WTC11 (cell line): ENCODE measurements around the gene FITM1.

ENCODE experiments used
- CBFB ChIP-seq: sonication (generic); formaldehyde crosslinking; IDR thresholded peaks from 2 replicates; pipeline ENCODE4 v1.8.1; 2022; ENCODE audit warnings: mild to moderate bottlenecking, low read depth, missing genetic modification reagents
- NFYB ChIP-seq: sonication (generic); formaldehyde crosslinking; conservative IDR thresholded peaks from 2 replicates; pipeline ENCODE4 v1.8.0; 2022; ENCODE audit warnings: low read depth, missing genetic modification reagents
- SMAD3 ChIP-seq: sonication (generic); formaldehyde crosslinking; IDR thresholded peaks from 2 replicates; pipeline ENCODE4 v1.8.0; 2022; ENCODE audit warnings: missing genetic modification reagents, mild to moderate bottlenecking, borderline replicate concordance
- SP1 ChIP-seq: sonication (generic); formaldehyde crosslinking; conservative IDR thresholded peaks from 2 replicates; pipeline ENCODE4 v1.8.1; 2022; ENCODE audit warnings: missing genetic modification reagents
- TCF7 ChIP-seq: sonication (generic); formaldehyde crosslinking; IDR thresholded peaks from 2 replicates; pipeline ENCODE4 v1.8.0; 2022; ENCODE audit warnings: mild to moderate bottlenecking, low read depth, missing genetic modification reagents, moderate library complexity
- ZNF416 ChIP-seq: fragments of 250-450 bp; sonication (Bioruptor Pico); IDR thresholded peaks from 2 replicates; pipeline ENCODE4 v1.9.0; 2021; ENCODE audit warnings: mild to moderate bottlenecking, inconsistent platforms
- TF ChIP-seq, protein P1 (sequence below): sonication (generic); formaldehyde crosslinking; IDR thresholded peaks from 2 replicates; pipeline ENCODE4 v1.8.1; 2022; ENCODE audit warnings: low read depth, mild to moderate bottlenecking, moderate library complexity, missing genetic modification reagents, borderline replicate concordance
- TF ChIP-seq, protein P2 (sequence below): sonication (generic); formaldehyde crosslinking; IDR thresholded peaks from 2 replicates; pipeline ENCODE4 v1.8.0; 2022; ENCODE audit warnings: mild to moderate bottlenecking, missing genetic modification reagents
- TF ChIP-seq, protein P3 (sequence below): sonication (generic); formaldehyde crosslinking; IDR thresholded peaks from 2 replicates; pipeline ENCODE4 v1.8.0; 2022; ENCODE audit warnings: mild to moderate bottlenecking, missing genetic modification reagents
- TF ChIP-seq, protein P4 (sequence below): fragments of 200-600 bp; IDR thresholded peaks from 2 replicates; pipeline ENCODE4 v1.8.0; 2022; ENCODE audit warnings: antibody characterized with exemption
- TF ChIP-seq, protein P5 (sequence below): sonication (generic); formaldehyde crosslinking; IDR thresholded peaks from 2 replicates; pipeline ENCODE4 v1.8.1; 2023; ENCODE audit warnings: mild to moderate bottlenecking, missing genetic modification reagents, moderate library complexity

DNA sequence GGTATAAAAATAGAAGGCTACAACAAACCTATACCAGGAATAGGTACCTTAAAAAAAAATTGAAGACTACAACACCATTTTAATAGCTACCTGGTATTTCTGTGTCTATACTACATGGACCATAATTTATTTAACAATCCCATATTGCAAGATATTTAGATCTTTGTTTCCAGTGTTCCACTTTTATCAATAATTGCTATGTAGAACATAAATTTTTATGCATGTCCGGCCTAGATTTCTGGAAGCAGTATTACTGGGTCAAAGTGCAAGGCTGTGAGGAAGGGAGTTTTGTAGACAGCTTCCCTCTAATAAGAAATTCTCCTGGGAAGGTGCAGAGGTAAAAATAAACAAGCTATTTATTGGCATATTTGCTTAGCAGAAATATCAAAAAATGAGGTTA lies 19.9 kb upstream of the FITM1 start:
- TF ChIP-seq CBFB (no peak), ZNF416 (no peak), NFYB (CRISPR knock-in tag) (no peak), SMAD3 (no peak), TCF7 (CRISPR knock-in tag) (no peak), SP1 (CRISPR knock-in tag) (no peak)
- TF ChIP-seq, protein P1, sequence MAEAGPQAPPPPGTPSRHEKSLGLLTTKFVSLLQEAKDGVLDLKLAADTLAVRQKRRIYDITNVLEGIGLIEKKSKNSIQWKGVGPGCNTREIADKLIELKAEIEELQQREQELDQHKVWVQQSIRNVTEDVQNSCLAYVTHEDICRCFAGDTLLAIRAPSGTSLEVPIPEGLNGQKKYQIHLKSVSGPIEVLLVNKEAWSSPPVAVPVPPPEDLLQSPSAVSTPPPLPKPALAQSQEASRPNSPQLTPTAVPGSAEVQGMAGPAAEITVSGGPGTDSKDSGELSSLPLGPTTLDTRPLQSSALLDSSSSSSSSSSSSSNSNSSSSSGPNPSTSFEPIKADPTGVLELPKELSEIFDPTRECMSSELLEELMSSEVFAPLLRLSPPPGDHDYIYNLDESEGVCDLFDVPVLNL (CRISPR knock-in tag), result no peak
- TF ChIP-seq, protein P2, sequence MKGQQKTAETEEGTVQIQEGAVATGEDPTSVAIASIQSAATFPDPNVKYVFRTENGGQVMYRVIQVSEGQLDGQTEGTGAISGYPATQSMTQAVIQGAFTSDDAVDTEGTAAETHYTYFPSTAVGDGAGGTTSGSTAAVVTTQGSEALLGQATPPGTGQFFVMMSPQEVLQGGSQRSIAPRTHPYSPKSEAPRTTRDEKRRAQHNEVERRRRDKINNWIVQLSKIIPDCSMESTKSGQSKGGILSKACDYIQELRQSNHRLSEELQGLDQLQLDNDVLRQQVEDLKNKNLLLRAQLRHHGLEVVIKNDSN, result no peak
- TF ChIP-seq, protein P3, sequence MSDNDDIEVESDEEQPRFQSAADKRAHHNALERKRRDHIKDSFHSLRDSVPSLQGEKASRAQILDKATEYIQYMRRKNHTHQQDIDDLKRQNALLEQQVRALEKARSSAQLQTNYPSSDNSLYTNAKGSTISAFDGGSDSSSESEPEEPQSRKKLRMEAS, result no peak
- TF ChIP-seq, protein P4, sequence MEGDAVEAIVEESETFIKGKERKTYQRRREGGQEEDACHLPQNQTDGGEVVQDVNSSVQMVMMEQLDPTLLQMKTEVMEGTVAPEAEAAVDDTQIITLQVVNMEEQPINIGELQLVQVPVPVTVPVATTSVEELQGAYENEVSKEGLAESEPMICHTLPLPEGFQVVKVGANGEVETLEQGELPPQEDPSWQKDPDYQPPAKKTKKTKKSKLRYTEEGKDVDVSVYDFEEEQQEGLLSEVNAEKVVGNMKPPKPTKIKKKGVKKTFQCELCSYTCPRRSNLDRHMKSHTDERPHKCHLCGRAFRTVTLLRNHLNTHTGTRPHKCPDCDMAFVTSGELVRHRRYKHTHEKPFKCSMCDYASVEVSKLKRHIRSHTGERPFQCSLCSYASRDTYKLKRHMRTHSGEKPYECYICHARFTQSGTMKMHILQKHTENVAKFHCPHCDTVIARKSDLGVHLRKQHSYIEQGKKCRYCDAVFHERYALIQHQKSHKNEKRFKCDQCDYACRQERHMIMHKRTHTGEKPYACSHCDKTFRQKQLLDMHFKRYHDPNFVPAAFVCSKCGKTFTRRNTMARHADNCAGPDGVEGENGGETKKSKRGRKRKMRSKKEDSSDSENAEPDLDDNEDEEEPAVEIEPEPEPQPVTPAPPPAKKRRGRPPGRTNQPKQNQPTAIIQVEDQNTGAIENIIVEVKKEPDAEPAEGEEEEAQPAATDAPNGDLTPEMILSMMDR, result no peak
- TF ChIP-seq, protein P5, sequence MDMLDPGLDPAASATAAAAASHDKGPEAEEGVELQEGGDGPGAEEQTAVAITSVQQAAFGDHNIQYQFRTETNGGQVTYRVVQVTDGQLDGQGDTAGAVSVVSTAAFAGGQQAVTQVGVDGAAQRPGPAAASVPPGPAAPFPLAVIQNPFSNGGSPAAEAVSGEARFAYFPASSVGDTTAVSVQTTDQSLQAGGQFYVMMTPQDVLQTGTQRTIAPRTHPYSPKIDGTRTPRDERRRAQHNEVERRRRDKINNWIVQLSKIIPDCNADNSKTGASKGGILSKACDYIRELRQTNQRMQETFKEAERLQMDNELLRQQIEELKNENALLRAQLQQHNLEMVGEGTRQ, result no peak
